Measurements from ENCODE around the gene RASL12.

DNA sequence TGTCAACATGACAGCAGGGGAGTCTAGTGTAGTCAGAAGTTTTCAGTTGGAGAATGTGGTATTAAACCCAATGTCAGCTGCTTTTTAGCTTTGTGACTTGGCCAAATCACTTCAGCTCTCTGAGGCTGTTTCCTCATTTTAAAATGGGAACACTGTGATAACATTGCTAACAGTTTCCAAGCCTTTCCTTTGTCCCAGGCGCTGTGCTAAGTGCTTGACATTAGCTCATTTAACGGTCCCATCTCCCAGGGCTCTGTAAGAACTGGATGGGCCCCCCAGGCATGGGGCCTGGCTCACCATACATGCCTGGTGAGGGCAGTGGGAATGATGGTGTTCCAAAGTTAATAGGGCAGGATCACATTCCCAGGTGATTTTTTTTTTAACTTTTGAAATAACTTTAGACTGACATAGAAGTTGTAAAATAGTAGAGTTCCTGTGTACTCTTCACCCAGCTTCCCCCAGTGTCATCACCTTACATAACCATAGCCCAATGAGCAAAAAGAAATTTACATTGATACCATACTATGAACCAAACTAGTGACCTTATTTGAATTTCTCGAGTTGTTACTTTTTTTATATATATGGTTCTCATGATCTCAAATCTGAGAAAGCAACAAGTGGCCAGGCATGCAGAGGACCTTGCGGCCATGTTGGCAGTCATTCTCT is 7.7 kb downstream of the RASL12 start:
- TF ChIP-seq POLR2A (IDR thresholded peaks at IDR 0.05): no peak
- TF ChIP-seq, protein P1, sequence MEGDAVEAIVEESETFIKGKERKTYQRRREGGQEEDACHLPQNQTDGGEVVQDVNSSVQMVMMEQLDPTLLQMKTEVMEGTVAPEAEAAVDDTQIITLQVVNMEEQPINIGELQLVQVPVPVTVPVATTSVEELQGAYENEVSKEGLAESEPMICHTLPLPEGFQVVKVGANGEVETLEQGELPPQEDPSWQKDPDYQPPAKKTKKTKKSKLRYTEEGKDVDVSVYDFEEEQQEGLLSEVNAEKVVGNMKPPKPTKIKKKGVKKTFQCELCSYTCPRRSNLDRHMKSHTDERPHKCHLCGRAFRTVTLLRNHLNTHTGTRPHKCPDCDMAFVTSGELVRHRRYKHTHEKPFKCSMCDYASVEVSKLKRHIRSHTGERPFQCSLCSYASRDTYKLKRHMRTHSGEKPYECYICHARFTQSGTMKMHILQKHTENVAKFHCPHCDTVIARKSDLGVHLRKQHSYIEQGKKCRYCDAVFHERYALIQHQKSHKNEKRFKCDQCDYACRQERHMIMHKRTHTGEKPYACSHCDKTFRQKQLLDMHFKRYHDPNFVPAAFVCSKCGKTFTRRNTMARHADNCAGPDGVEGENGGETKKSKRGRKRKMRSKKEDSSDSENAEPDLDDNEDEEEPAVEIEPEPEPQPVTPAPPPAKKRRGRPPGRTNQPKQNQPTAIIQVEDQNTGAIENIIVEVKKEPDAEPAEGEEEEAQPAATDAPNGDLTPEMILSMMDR (IDR thresholded peaks at IDR 0.05): no peak

Data from prostate gland (tissue), 2 donors.